ENCODE results near the gene PIP5KL1.

PIP5KL1 gene

GRCh38 chr9:127875306-127875966 is 55.1 kb downstream of the PIP5KL1 start:
- Mint-ChIP-seq H3K4me1 (ENCODE audit: low read depth) (peaks cover 8% of the 10 kb centered on the region), H3K4me3 (no peak overlapping the region), H3K9me3 (no peaks in the 10 kb centered on the region), H3K27me3 (no peaks in the 10 kb centered on the region), H3K27ac (no peak overlapping the region), H3K36me3 (ENCODE audit: low read depth) (peaks cover 6% of the 10 kb centered on the region)

- no peak overlapping the region for H3K27ac Mint-ChIP-seq
- peaks cover 8% of the 10 kb centered on the region for H3K4me1 Mint-ChIP-seq (ENCODE audit: low read depth)
- no peak overlapping the region for H3K4me3 Mint-ChIP-seq
- H3K9me3 Mint-ChIP-seq = no peaks in the 10 kb centered on the region
- H3K27me3 Mint-ChIP-seq = no peaks in the 10 kb centered on the region
- H3K36me3 Mint-ChIP-seq (ENCODE audit: low read depth) = peaks cover 6% of the 10 kb centered on the region
Measured at GRCh38 chr9:127874301-127875221, 56.0 kb downstream of the PIP5KL1 start.

GRCh38 chr9:127873886-127874285 is 56.7 kb downstream of the PIP5KL1 start:
- Mint-ChIP-seq H3K36me3 (ENCODE audit: low read depth) (peaks cover 6% of the 10 kb centered on the region), H3K4me3 (no peak overlapping the region), H3K27ac (no peak overlapping the region), H3K27me3 (no peaks in the 10 kb centered on the region), H3K4me1 (ENCODE audit: low read depth) (peaks cover 5% of the 10 kb centered on the region), H3K9me3 (no peaks in the 10 kb centered on the region)

GRCh38 chr9:127873223-127873691 is 57.3 kb downstream of the PIP5KL1 start:
- Mint-ChIP-seq H3K27me3 (no peaks in the 10 kb centered on the region), H3K27ac (no peak overlapping the region), H3K36me3 (ENCODE audit: low read depth) (peaks cover 2% of the 10 kb centered on the region), H3K4me1 (ENCODE audit: low read depth) (peaks cover 5% of the 10 kb centered on the region), H3K9me3 (no peaks in the 10 kb centered on the region), H3K4me3 (no peak overlapping the region)

- Mint-ChIP-seq H3K36me3 (ENCODE audit: low read depth) (no peaks in the 10 kb centered on the region), H3K4me1 (ENCODE audit: low read depth) (peaks cover 5% of the 10 kb centered on the region), H3K4me3 (no peak overlapping the region), H3K27me3 (no peaks in the 10 kb centered on the region), H3K9me3 (no peaks in the 10 kb centered on the region), H3K27ac (no peak overlapping the region)
Measured at GRCh38 chr9:127872369-127873222, 58.0 kb downstream of the PIP5KL1 start.

- Mint-ChIP-seq H3K27ac (peak overlapping the region; percentile 31), H3K4me3 (no peak overlapping the region), H3K36me3 (ENCODE audit: low read depth) (no peaks in the 10 kb centered on the region), H3K9me3 (no peaks in the 10 kb centered on the region), H3K4me1 (ENCODE audit: low read depth) (no peaks in the 10 kb centered on the region), H3K27me3 (no peaks in the 10 kb centered on the region)
Measured at GRCh38 chr9:127871531-127871930, 59.0 kb downstream of the PIP5KL1 start.

GRCh38 chr9:127870887-127871286 is 59.7 kb downstream of the PIP5KL1 start:
- H3K27me3 Mint-ChIP-seq = no peaks in the 10 kb centered on the region
- no peaks in the 10 kb centered on the region for H3K36me3 Mint-ChIP-seq (ENCODE audit: low read depth)
- H3K4me1 Mint-ChIP-seq (ENCODE audit: low read depth) = peaks cover 2% of the 10 kb centered on the region
- H3K4me3 Mint-ChIP-seq = no peak overlapping the region
- H3K9me3 Mint-ChIP-seq = no peaks in the 10 kb centered on the region
- no peak overlapping the region for H3K27ac Mint-ChIP-seq

Data from stimulated activated naive CD8-positive, alpha-beta T cell treated with anti-CD3 and anti-CD28 coated beads, Interleukin-15, Interleukin-2, amounts not matched to agents 100 ng/mL and 50 ng/mL, for 24 hours (primary cell).